Esophagus (tissue), 2 donors: ENCODE results near the gene MEIKIN. TPM values are rescaled to one million over a fixed set of nuclear protein-coding genes. Genes with fewer than 3 reads are reported as not detected.
"Not testable (repeated sequence)": the region's sequence is repeated elsewhere in the genome, so short reads cannot be mapped to it uniquely, and the experiment has no call there.

Experiments
- H3K27ac ChIP-seq, 2 donors: one replicate each; pipeline ENCODE4 v1.5.1; 2013; ENCODE audit warnings: low read depth in 2 of 2, mild to moderate bottlenecking in 2 of 2, inconsistent platforms in 1 of 2, low read length in 1 of 2, moderate library complexity in 1 of 2
- H3K27me3 ChIP-seq, 2 donors: one replicate each; pipeline ENCODE4 v1.6.1; 2013; ENCODE audit warnings: low read length in 2 of 2, control low read depth in 1 of 2, mild to moderate bottlenecking in 1 of 2; ENCODE audit not compliant: insufficient read depth in 2 of 2, control insufficient read depth in 1 of 2
- H3K36me3 ChIP-seq, 2 donors: one replicate each; pipeline ENCODE4 v1.6.1; 2013; ENCODE audit warnings: low read length in 1 of 2; ENCODE audit not compliant: control insufficient read depth in 2 of 2, insufficient read depth in 2 of 2
- H3K4me1 ChIP-seq, 2 donors: one replicate each; pipeline ENCODE4 v1.6.1; 2013; ENCODE audit warnings: low read length in 1 of 2; ENCODE audit not compliant: control insufficient read depth in 2 of 2, insufficient read depth in 2 of 2
- H3K4me3 ChIP-seq, 2 donors: one replicate each; pipeline ENCODE4 v1.5.1; 2013; ENCODE audit warnings: low read length in 2 of 2, mild to moderate bottlenecking in 2 of 2, low read depth in 1 of 2, moderate library complexity in 1 of 2
- H3K9me3 ChIP-seq, 2 donors: one replicate each; pipeline ENCODE4 v1.6.1; 2013; ENCODE audit warnings: mild to moderate bottlenecking in 2 of 2, low read depth in 1 of 2, low read length in 1 of 2, moderate library complexity in 1 of 2; ENCODE audit not compliant: control insufficient read depth in 2 of 2, insufficient read depth in 1 of 2
- WGBS, 2 donors: extraction: QIAGEN DNeasy Blood & Tissue Kit; methylation state at CpG; one replicate each; pipeline ENCODE4 v1.1.7; 2013; 5-methylcytosine and 5-hydroxymethylcytosine counted together
- polyA plus RNA-seq, 2 donors: library from polyadenylated mRNA; stranded (reverse); fragments of 200-250 nt; gene quantifications; one replicate each; pipeline ENCODE4 v1.2.3, GENCODE V29; 2013
- donor health status: healthy with polysubstance abuse.
- donor health status: Bipolar disorder and iron deficiency.

MEIKIN gene
- polyA plus RNA-seq, 2 donors: 0.12 TPM; not detected in 1

GRCh38 chr5:131932235-131932634, 13.2 kb downstream of the MEIKIN start:
- 83 to 86% methylated on average over 2 of the region's 2 CpGs for WGBS, 2 donors
- H3K4me3 ChIP-seq: no peak overlapping the region
- no peak overlapping the region for H3K27ac ChIP-seq
- H3K27me3 ChIP-seq: no peaks in the 10 kb centered on the region
- no peaks in the 10 kb centered on the region for H3K4me1 ChIP-seq
- no peaks in the 10 kb centered on the region for H3K36me3 ChIP-seq
- H3K9me3 ChIP-seq: no peaks in the 10 kb centered on the region

GRCh38 chr5:131928957-131929356, 16.5 kb downstream of the MEIKIN start:
- no peaks in the 10 kb centered on the region for H3K9me3 ChIP-seq
- no peak overlapping the region for H3K4me3 ChIP-seq
- no peaks in the 10 kb centered on the region for H3K36me3 ChIP-seq
- H3K27me3 ChIP-seq: no peaks in the 10 kb centered on the region
- no peaks in the 10 kb centered on the region for H3K4me1 ChIP-seq
- H3K27ac ChIP-seq: no peak overlapping the region

- H3K4me1 ChIP-seq: no peaks in the 10 kb centered on the region
- 74 to 91% methylated on average over 3 of the region's 3 CpGs for WGBS, 2 donors
- no peaks in the 10 kb centered on the region for H3K36me3 ChIP-seq
- no peaks in the 10 kb centered on the region for H3K27me3 ChIP-seq
- no peak overlapping the region for H3K27ac ChIP-seq
- no peaks in the 10 kb centered on the region for H3K9me3 ChIP-seq
- no peak overlapping the region for H3K4me3 ChIP-seq
Observed at GRCh38 chr5:131926168-131926567, 19.3 kb downstream of the MEIKIN start.

- Histone ChIP-seq H3K4me1 (no peaks in the 10 kb centered on the region), H3K27ac (no peak overlapping the region), H3K36me3 (no peaks in the 10 kb centered on the region), H3K9me3 (no peaks in the 10 kb centered on the region), H3K27me3 (no peaks in the 10 kb centered on the region), H3K4me3 (no peak overlapping the region)
- WGBS, 2 donors: 55% methylated on average over 2 of the region's 2 CpGs
Observed at GRCh38 chr5:131916481-131916880, 29.0 kb downstream of the MEIKIN start.

GRCh38 chr5:131914472-131914871, 31.0 kb downstream of the MEIKIN start:
- Histone ChIP-seq H3K9me3 (no peaks in the 10 kb centered on the region), H3K4me3 (no peak overlapping the region), H3K27me3 (no peaks in the 10 kb centered on the region), H3K36me3 (no peaks in the 10 kb centered on the region), H3K27ac (no peak overlapping the region), H3K4me1 (no peaks in the 10 kb centered on the region)

DNA sequence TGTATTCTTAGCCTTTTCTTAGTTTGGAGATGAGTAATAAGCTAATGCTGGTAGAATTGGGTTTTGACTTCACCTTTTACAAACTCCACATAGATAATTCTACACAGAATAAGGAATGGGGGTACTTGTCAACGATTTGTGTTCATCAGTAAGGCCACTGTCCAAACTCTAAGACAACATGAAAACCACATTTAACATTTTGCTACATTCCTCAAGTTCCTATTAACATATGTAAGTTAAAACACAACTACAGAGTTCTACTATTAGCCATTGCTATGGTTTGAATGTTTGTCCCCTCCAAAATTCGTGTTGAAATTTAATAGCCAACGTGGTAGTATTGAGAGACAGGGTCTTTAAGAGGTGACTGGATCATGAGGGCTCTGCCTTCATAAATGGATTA, 31.9 kb downstream of the MEIKIN start:
- no peaks in the 10 kb centered on the region for H3K27me3 ChIP-seq
- H3K27ac ChIP-seq: no peak overlapping the region
- no peak overlapping the region for H3K4me3 ChIP-seq
- no peaks in the 10 kb centered on the region for H3K9me3 ChIP-seq
- H3K36me3 ChIP-seq: no peaks in the 10 kb centered on the region
- no peaks in the 10 kb centered on the region for H3K4me1 ChIP-seq
- 56 to 59% methylated on average over 3 of the region's 3 CpGs for WGBS, 2 donors

GRCh38 chr5:131906668-131907067, 38.8 kb downstream of the MEIKIN start:
- Histone ChIP-seq H3K4me1 (no peaks in the 10 kb centered on the region), H3K27ac (no peak overlapping the region), H3K27me3 (no peaks in the 10 kb centered on the region), H3K36me3 (no peaks in the 10 kb centered on the region), H3K9me3 (no peaks in the 10 kb centered on the region), H3K4me3 (no peak overlapping the region)
- 81 to 84% methylated on average over 2 of the region's 2 CpGs for WGBS, 2 donors

- H3K9me3 ChIP-seq, H3K36me3 ChIP-seq, H3K4me3 ChIP-seq, H3K4me1 ChIP-seq, H3K27ac ChIP-seq, H3K27me3 ChIP-seq: not testable (repeated sequence)
- 73 to 77% methylated on average over 1 of the region's 1 CpG for WGBS, 2 donors
Observed at GRCh38 chr5:131902266-131902665, 43.2 kb downstream of the MEIKIN start.

DNA sequence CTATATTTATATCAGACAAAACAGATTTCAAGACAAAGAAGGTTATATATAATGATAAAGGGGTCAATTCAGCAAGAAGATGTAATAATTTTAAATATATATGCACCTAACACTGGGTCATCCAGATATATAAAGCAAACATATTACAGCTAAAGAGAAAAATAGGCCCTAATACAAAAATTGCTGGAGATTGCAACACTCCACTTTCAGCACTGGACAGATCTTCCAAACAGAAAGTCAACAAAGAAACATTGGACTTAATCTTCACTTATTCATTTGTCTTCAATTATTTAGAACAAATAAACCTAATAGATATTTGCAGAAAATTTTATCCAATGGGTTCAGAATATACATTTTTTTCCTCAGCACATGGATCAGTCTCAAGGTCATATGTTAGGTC, 45.8 kb downstream of the MEIKIN start:
- Histone ChIP-seq H3K36me3 (no peaks in the 10 kb centered on the region), H3K27ac (no peak overlapping the region), H3K4me3 (no peak overlapping the region), H3K27me3 (no peaks in the 10 kb centered on the region), H3K9me3 (peaks cover 5% of the 10 kb centered on the region in 2 donors), H3K4me1 (no peaks in the 10 kb centered on the region)

DNA sequence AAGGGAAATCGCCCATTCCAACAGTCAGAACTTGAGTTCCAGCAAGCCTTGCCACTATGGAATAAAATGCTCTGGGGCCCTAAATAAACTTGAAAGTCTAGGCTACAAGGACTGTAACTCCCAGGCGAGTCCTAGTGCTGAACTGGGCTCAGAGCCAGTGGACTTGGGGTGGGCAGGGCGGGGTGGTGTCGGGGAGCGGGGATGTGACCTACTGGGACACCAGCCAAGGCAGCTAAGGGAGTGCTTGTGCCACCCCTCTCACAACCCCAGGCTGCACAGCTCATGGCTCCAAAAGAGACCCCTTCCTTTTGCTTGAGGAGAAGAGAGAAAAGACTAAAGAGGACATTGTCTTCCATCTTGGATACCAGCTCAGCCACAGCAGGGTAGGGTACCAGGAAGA, 61.5 kb downstream of the MEIKIN start:
- WGBS, 2 donors: 52 to 53% methylated on average over 5 of the region's 5 CpGs
- Histone ChIP-seq H3K36me3 (no peaks in the 10 kb centered on the region), H3K4me3 (no peak overlapping the region), H3K4me1 (no peaks in the 10 kb centered on the region), H3K9me3 (no peaks in the 10 kb centered on the region), H3K27ac (no peak overlapping the region), H3K27me3 (no peaks in the 10 kb centered on the region)
